Measurements from ENCODE around the gene NKX6-1. TPM values are rescaled to one million over a fixed set of nuclear protein-coding genes. Genes with fewer than 3 reads are reported as not detected.

NKX6-1 gene
- total and polyA plus RNA-seq, 2 donors (not counting 3 experiments of a cell fraction or from before 2014, with no cell fraction given): not detected

GRCh38 chr4:84492290-84492689, 6.8 kb downstream of the NKX6-1 start:
- no peak for TF ChIP-seq POLR2AphosphoS5 (IDR thresholded peaks at IDR 0.05; ENCODE audit: insufficient read depth, low read depth, low read length)
- no peak for TF ChIP-seq POLR2A (IDR thresholded peaks at IDR 0.05; ENCODE audit: low read depth, low read length)
- no peak for TF ChIP-seq GATA2 (IDR thresholded peaks at IDR 0.05; ENCODE audit: insufficient read depth, insufficient read length, low read depth, low read length)
- FAIRE-seq (no peak), DNase-seq (ENCODE audit: low read depth, low spot score) (no peak)
- no peak overlapping the region for H2AFZ ChIP-seq (ENCODE audit: low read depth, low read length)
- no peaks in the 10 kb centered on the region for H4K20me1 ChIP-seq (replicated peaks; ENCODE audit: control insufficient read depth, extremely low read depth, insufficient read depth, low read length)
- no peak overlapping the region for H3K4me2 ChIP-seq (ENCODE audit: insufficient read depth, low read length)
- H3K4me1 ChIP-seq (ENCODE audit: control insufficient read depth, extremely low read depth, insufficient read depth, low read length): no peaks in the 10 kb centered on the region
- H3K9ac ChIP-seq (replicated peaks; ENCODE audit: extremely low read depth, insufficient read depth, low read length): no peak overlapping the region
- ChIA-PET CTCF (interaction anchor here (1.4 kb wide), 2 partner anchors 10 to 25 kb away, joined by 3 to 13 read pairs; no protein-coding TSS in a partner anchor), POLR2A (no interaction called here)
- H3K9me1 ChIP-seq (replicated peaks; ENCODE audit: control insufficient read depth, extremely low read depth, insufficient read depth, low read length): no peaks in the 10 kb centered on the region
- intact Hi-C loops (cut with micrococcal nuclease) (no loop called here), dilution Hi-C loops (cut with MboI; ENCODE audit: extremely low pct_ligation_motif_present, low sequenced_read_pairs) (no loop called here)
- BruUV-seq (replicated peaks): no TSS peak
- H3K36me3 ChIP-seq (ENCODE audit: control insufficient read depth in 2 of 2, extremely low read depth in 1 of 2, insufficient read depth in 2 of 2, low read length in 2 of 2): no peaks in the 10 kb centered on the region
- H3K27me3 ChIP-seq (ENCODE audit: control insufficient read depth in 2 of 2, insufficient read depth in 2 of 2, low read length in 2 of 2): peaks cover 69 to 99% of the 10 kb centered on the region in 2 experiments
- H3K27ac ChIP-seq (ENCODE audit: insufficient read depth, low read depth, low read length): no peak overlapping the region
- H3K9me3 ChIP-seq (replicated peaks; ENCODE audit: control insufficient read depth, insufficient read depth, low read length): no peaks in the 10 kb centered on the region
- no peaks in the 10 kb centered on the region for H3K79me2 ChIP-seq (ENCODE audit: control insufficient read depth, insufficient read depth, low read length)
- H3K4me3 ChIP-seq (replicated peaks in 1 of 3; ENCODE audit: insufficient read depth in 1 of 3, low read depth in 1 of 3, low read length in 3 of 3): no peak overlapping the region

- H3K9me3 ChIP-seq (replicated peaks; ENCODE audit: control insufficient read depth, insufficient read depth, low read length): no peaks in the 10 kb centered on the region
- no peak overlapping the region for H2AFZ ChIP-seq (ENCODE audit: low read depth, low read length)
- no peaks in the 10 kb centered on the region for H4K20me1 ChIP-seq (replicated peaks; ENCODE audit: control insufficient read depth, extremely low read depth, insufficient read depth, low read length)
- no peak for FAIRE-seq
- TF ChIP-seq MAX (IDR thresholded peaks at IDR 0.05; ENCODE audit: insufficient read depth, insufficient read length) (no peak), JUN (IDR thresholded peaks at IDR 0.05; ENCODE audit: borderline replicate concordance, insufficient read depth, insufficient read length, low read depth) (no peak), POLR2A (IDR thresholded peaks at IDR 0.05; ENCODE audit: low read depth, low read length) (no peak), GATA2 (IDR thresholded peaks at IDR 0.05; ENCODE audit: insufficient read depth, insufficient read length, low read depth, low read length) (no peak), POLR2AphosphoS5 (IDR thresholded peaks at IDR 0.05; ENCODE audit: insufficient read depth, low read depth, low read length) (no peak), FOS (IDR thresholded peaks at IDR 0.05; ENCODE audit: borderline replicate concordance, insufficient read depth, low read length) (no peak), MYC (IDR thresholded peaks at IDR 0.05; ENCODE audit: low read depth, low read length) (no peak), EZH2 (IDR thresholded peaks at IDR 0.05; ENCODE audit: borderline replicate concordance, low read depth, low read length, severe bottlenecking) (no peak), CTCF (IDR thresholded peaks at IDR 0.05; ENCODE audit: extremely low read depth in 1 of 2, insufficient read depth in 1 of 2, low read depth in 1 of 2, low read length in 2 of 2) (no peak)
- no peak overlapping the region for H3K4me3 ChIP-seq (replicated peaks in 1 of 3; ENCODE audit: insufficient read depth in 1 of 3, low read depth in 1 of 3, low read length in 3 of 3)
- ChIA-PET POLR2A (no interaction called here), CTCF (interaction anchor here (1.2 to 3.5 kb wide), 5 partner anchors 9 to 593 kb away, joined by 3 to 16 read pairs (median 9); no protein-coding TSS in a partner anchor)
- H3K4me2 ChIP-seq (ENCODE audit: insufficient read depth, low read length): no peak overlapping the region
- no peak overlapping the region for H3K9ac ChIP-seq (replicated peaks; ENCODE audit: extremely low read depth, insufficient read depth, low read length)
- no peaks in the 10 kb centered on the region for H3K79me2 ChIP-seq (ENCODE audit: control insufficient read depth, insufficient read depth, low read length)
- dilution Hi-C loops (cut with MboI; ENCODE audit: extremely low pct_ligation_motif_present, low sequenced_read_pairs) (no loop called here), intact Hi-C loops (cut with micrococcal nuclease) (no loop called here)
- peaks cover 61 to 99% of the 10 kb centered on the region in 2 experiments for H3K27me3 ChIP-seq (ENCODE audit: control insufficient read depth in 2 of 2, insufficient read depth in 2 of 2, low read length in 2 of 2)
- no peaks in the 10 kb centered on the region for H3K4me1 ChIP-seq (ENCODE audit: control insufficient read depth, extremely low read depth, insufficient read depth, low read length)
- no peak for DNase-seq (ENCODE audit: low read depth, low spot score)
- no peaks in the 10 kb centered on the region for H3K36me3 ChIP-seq (ENCODE audit: control insufficient read depth in 2 of 2, extremely low read depth in 1 of 2, insufficient read depth in 2 of 2, low read length in 2 of 2)
- H3K9me1 ChIP-seq (replicated peaks; ENCODE audit: control insufficient read depth, extremely low read depth, insufficient read depth, low read length): no peaks in the 10 kb centered on the region
- no TSS peak for BruUV-seq (replicated peaks)
- no peak overlapping the region for H3K27ac ChIP-seq (ENCODE audit: insufficient read depth, low read depth, low read length)
Observed at GRCh38 chr4:84491481-84491880, 7.6 kb downstream of the NKX6-1 start.

Data from endothelial cell of umbilical vein (primary cell).